PC-3 (cell line): Measurements from ENCODE around the gene CROCC2. TPM values are rescaled to one million over a fixed set of nuclear protein-coding genes. Genes with fewer than 3 reads are reported as not detected.

ENCODE experiments used
- ATAC-seq: fragments of 200-7000 bp; cut with Tn5 transposase; 2 replicates; pipeline ENCODE4 v1.9.1; 2020; ENCODE audit warnings: mild to moderate bottlenecking, moderate library complexity
- BruUV-seq: library from RNA; stranded (reverse); fragments of 400-500 nt; replicated peaks from 2 replicates; lab custom pipeline; 2021; lab: Mats Ljungman, UMichigan
- CTCF ChIA-PET: fragments of 300-600 bp; sonication (Branson Sonifier 250); formaldehyde crosslinking; loops from one replicate; lab custom pipeline; 2022; ENCODE audit warnings: antibody characterized with exemption; lab: Charles Lee
- POLR2A ChIA-PET: fragments of 300-600 bp; sonication (Branson Sonifier 250); formaldehyde crosslinking; loops from one replicate; lab custom pipeline; 2022; ENCODE audit warnings: antibody characterized with exemption; ENCODE audit not compliant: unreplicated experiment; lab: Charles Lee
- DNase-seq: peaks from one replicate; pipeline ENCODE4 v3.0.0-alpha.2; 2015
- H2AFZ ChIP-seq: fragments of 300-600 bp; sonication (generic); 2 replicates; pipeline ENCODE4 v1.6.0; 2016; ENCODE audit warnings: antibody characterized with exemption, low read length
- H3F3A ChIP-seq: fragments of 300-600 bp; sonication (generic); one replicate; pipeline ENCODE4 v1.6.0; 2017; ENCODE audit warnings: antibody characterized with exemption, low read length, control low read depth, mild to moderate bottlenecking; ENCODE audit not compliant: unreplicated experiment
- H3K27ac ChIP-seq: fragments of 300-600 bp; sonication (generic); 2 replicates; pipeline ENCODE4 v1.5.1; 2016; ENCODE audit warnings: mild to moderate bottlenecking, low read length
- H3K27me3 ChIP-seq: fragments of 300-600 bp; sonication (generic); 2 replicates; pipeline ENCODE4 v1.6.1; 2016; ENCODE audit warnings: low read length, mixed read lengths
- H3K36me3 ChIP-seq: fragments of 300-600 bp; sonication (generic); 2 replicates; pipeline ENCODE4 v1.6.1; 2016; ENCODE audit warnings: low read depth, mixed run types, low read length, mixed read lengths
- H3K4me1 ChIP-seq: fragments of 300-600 bp; sonication (generic); 2 replicates; pipeline ENCODE4 v1.5.1; 2016; ENCODE audit warnings: low read length; ENCODE audit not compliant: insufficient read depth
- H3K4me2 ChIP-seq: fragments of 300-600 bp; sonication (generic); 2 replicates; pipeline ENCODE4 v1.6.0; 2016; ENCODE audit warnings: low read length
- H3K4me3 ChIP-seq: fragments of 300-600 bp; sonication (generic); 2 replicates; pipeline ENCODE4 v1.5.1; 2016; ENCODE audit warnings: mild to moderate bottlenecking, low read length, mixed read lengths
- H3K79me2 ChIP-seq: fragments of 300-600 bp; sonication (generic); 2 replicates; pipeline ENCODE4 v1.6.1; 2017; ENCODE audit warnings: low read length, mixed read lengths
- H3K9ac ChIP-seq: fragments of 300-600 bp; sonication (generic); 2 replicates; pipeline ENCODE4 v1.6.0; 2016; ENCODE audit warnings: mild to moderate bottlenecking, low read length
- H3K9me2 ChIP-seq: fragments of 300-600 bp; sonication (generic); replicated peaks from 2 replicates; pipeline ENCODE4 v1.6.1; 2016; ENCODE audit warnings: mixed run types, low read length, mixed read lengths
- H3K9me3 ChIP-seq: fragments of 300-600 bp; sonication (generic); 2 replicates; pipeline ENCODE4 v1.6.1; 2016; ENCODE audit warnings: low read length, mixed read lengths
- H4K20me1 ChIP-seq: fragments of 300-600 bp; sonication (generic); 2 replicates; pipeline ENCODE4 v1.6.1; 2016; ENCODE audit warnings: low read length, mixed read lengths
- CTCF ChIP-seq: fragments of 300-600 bp; sonication (generic); conservative IDR thresholded peaks from 2 replicates; pipeline ENCODE4 v1.5.1; 2017; ENCODE audit warnings: antibody characterized with exemption, low read depth, mild to moderate bottlenecking, low read length
- EZH2 ChIP-seq: fragments of 300-600 bp; sonication (generic); IDR thresholded peaks from one replicate; pipeline ENCODE4 v1.6.1; 2017; ENCODE audit warnings: antibody characterized with exemption, mild to moderate bottlenecking, low read length; ENCODE audit not compliant: unreplicated experiment
- EZH2phosphoT487 ChIP-seq: fragments of 300-600 bp; sonication (generic); IDR thresholded peaks from 2 replicates; pipeline ENCODE4 v1.6.1; 2018; ENCODE audit warnings: mild to moderate bottlenecking, antibody characterized with exemption, low read length, borderline replicate concordance
- intact Hi-C: fragments of 100-400 bp; cut with micrococcal nuclease; formaldehyde crosslinking; loops from 2 replicates; pipeline ENCODE4 v1.9.0; 2023
- total RNA-seq: library from RNA; depleted of rRNA; stranded (reverse); fragments of >200 nt; gene quantifications from 2 replicates; pipeline ENCODE4 v1.2.3, GENCODE V29; 2014

The CROCC2 gene
- total RNA-seq, 1 experiment from 2014 or later: not detected

GRCh38 chr2:240922982-240923537 is 16.9 kb downstream of the CROCC2 start:
- POLR2A ChIA-PET: no interaction called here
- DNase-seq (no peak), ATAC-seq (no peak)
- no peak for TF ChIP-seq EZH2
- no peak for TF ChIP-seq CTCF
- no peak for TF ChIP-seq EZH2phosphoT487
- Histone ChIP-seq H3K9me2 (no peaks in the 10 kb centered on the region), H3K36me3 (no peaks in the 10 kb centered on the region), H3K4me3 (no peak overlapping the region), H3K79me2 (no peaks in the 10 kb centered on the region), H3K4me2 (no peak overlapping the region), H3K27me3 (no peaks in the 10 kb centered on the region), H3K9me3 (no peaks in the 10 kb centered on the region), H4K20me1 (no peaks in the 10 kb centered on the region), H3K9ac (no peak overlapping the region), H2AFZ (no peak overlapping the region), H3K27ac (no peak overlapping the region), H3K4me1 (peaks cover 12% of the 10 kb centered on the region), H3F3A (no peaks in the 10 kb centered on the region)
- intact Hi-C loops: no loop called here
- BruUV-seq: no TSS peak
- CTCF ChIA-PET: no interaction called here

- Histone ChIP-seq H3K27ac (no peak overlapping the region), H3K9ac (no peak overlapping the region), H3K9me3 (no peaks in the 10 kb centered on the region), H3K4me3 (no peak overlapping the region), H2AFZ (no peak overlapping the region), H3K27me3 (no peaks in the 10 kb centered on the region), H3K4me2 (no peak overlapping the region), H3K9me2 (no peaks in the 10 kb centered on the region), H3K4me1 (peaks cover 12% of the 10 kb centered on the region), H3F3A (no peaks in the 10 kb centered on the region), H3K36me3 (no peaks in the 10 kb centered on the region), H3K79me2 (no peaks in the 10 kb centered on the region), H4K20me1 (no peaks in the 10 kb centered on the region)
- POLR2A ChIA-PET: no interaction called here
- BruUV-seq: no TSS peak
- CTCF ChIA-PET: no interaction called here
- no peak for DNase-seq
- intact Hi-C loops: no loop called here
- TF ChIP-seq EZH2 (no peak), EZH2phosphoT487 (no peak), CTCF (no peak)
- no peak for ATAC-seq
Measured at GRCh38 chr2:240925191-240925567, 19.0 kb downstream of the CROCC2 start.
